GM12892 (cell line): Measurements from ENCODE around the gene TRAIP.

Experiments
- POLR2A ChIP-seq: IDR thresholded peaks from 2 replicates; pipeline ENCODE4 v1.6.1; 2011; ENCODE audit warnings: low read depth, low read length, control low read depth
- POLR2AphosphoS5 ChIP-seq: IDR thresholded peaks from 2 replicates; pipeline ENCODE4 v1.6.1; 2011; ENCODE audit warnings: low read depth, low read length, control low read depth

GRCh38 chr3:49867871-49868321 is 11.5 kb upstream of the TRAIP start:
- TF ChIP-seq POLR2A, result no peak
- no peak for TF ChIP-seq POLR2AphosphoS5
